Measurements from ENCODE around the gene DOK7.

GRCh38 chr4:3475713-3476260 lies 12.7 kb downstream of the DOK7 start:
- TF ChIP-seq, protein P1, sequence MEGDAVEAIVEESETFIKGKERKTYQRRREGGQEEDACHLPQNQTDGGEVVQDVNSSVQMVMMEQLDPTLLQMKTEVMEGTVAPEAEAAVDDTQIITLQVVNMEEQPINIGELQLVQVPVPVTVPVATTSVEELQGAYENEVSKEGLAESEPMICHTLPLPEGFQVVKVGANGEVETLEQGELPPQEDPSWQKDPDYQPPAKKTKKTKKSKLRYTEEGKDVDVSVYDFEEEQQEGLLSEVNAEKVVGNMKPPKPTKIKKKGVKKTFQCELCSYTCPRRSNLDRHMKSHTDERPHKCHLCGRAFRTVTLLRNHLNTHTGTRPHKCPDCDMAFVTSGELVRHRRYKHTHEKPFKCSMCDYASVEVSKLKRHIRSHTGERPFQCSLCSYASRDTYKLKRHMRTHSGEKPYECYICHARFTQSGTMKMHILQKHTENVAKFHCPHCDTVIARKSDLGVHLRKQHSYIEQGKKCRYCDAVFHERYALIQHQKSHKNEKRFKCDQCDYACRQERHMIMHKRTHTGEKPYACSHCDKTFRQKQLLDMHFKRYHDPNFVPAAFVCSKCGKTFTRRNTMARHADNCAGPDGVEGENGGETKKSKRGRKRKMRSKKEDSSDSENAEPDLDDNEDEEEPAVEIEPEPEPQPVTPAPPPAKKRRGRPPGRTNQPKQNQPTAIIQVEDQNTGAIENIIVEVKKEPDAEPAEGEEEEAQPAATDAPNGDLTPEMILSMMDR (IDR thresholded peaks at IDR 0.05; ENCODE audit: poor library complexity) = no peak
- no peak for TF ChIP-seq EZH2phosphoT487 (IDR thresholded peaks at IDR 0.05; ENCODE audit: low read depth, severe bottlenecking, unreplicated experiment)

All from hepatocyte (in vitro differentiated cells).